Measurements from ENCODE around the gene OSR1.

- TF ChIP-seq CTCF (conservative IDR thresholded peaks at IDR 0.05; ENCODE audit: low read depth, low read length), result no peak
- no peak for TF ChIP-seq MXI1 (IDR thresholded peaks at IDR 0.05; ENCODE audit: borderline replicate concordance, low read depth, low read length)
- no peak for TF ChIP-seq CEBPB (IDR thresholded peaks at IDR 0.05; ENCODE audit: low read depth, low read length)
- TF ChIP-seq SMC3 (IDR thresholded peaks at IDR 0.05; ENCODE audit: low read depth, low read length), result no peak
- TF ChIP-seq ELK1 (IDR thresholded peaks at IDR 0.05; ENCODE audit: borderline replicate concordance, low read depth, low read length), result no peak
- TF ChIP-seq USF2 (IDR thresholded peaks at IDR 0.05; ENCODE audit: low read depth, low read length), result no peak
- no peak for TF ChIP-seq POLR2A (IDR thresholded peaks at IDR 0.05; ENCODE audit: low read depth, low read length)
- no peak for TF ChIP-seq NFE2L2 (IDR thresholded peaks at IDR 0.05; ENCODE audit: low read depth, low read length)
These were observed 56.7 kb downstream of the OSR1 start for GRCh38 chr2:19301706-19302105.

Measured in IMR-90 (cell line).